ENCODE measurements around the gene TEX261.
"Not testable (repeated sequence)": the region's sequence is repeated elsewhere in the genome, so short reads cannot be mapped to it uniquely, and the experiment has no call there.

TEX261 gene

GRCh38 chr2:71003396-71003795 is 8.7 kb upstream of the TEX261 start:
- no peak overlapping the region for H3K4me3 ChIP-seq (replicated peaks; ENCODE audit: low read depth, low read length)
- no peak for DNase-seq (ENCODE audit: low read depth)
- TF ChIP-seq CTCF (IDR thresholded peaks at IDR 0.05; ENCODE audit: low read length, missing control alignments), result no peak

GRCh38 chr2:71001981-71002570 is 7.4 kb upstream of the TEX261 start:
- H3K4me3 ChIP-seq (replicated peaks; ENCODE audit: low read depth, low read length), result no peak overlapping the region
- no peak for TF ChIP-seq CTCF (IDR thresholded peaks at IDR 0.05; ENCODE audit: low read length, missing control alignments)
- DNase-seq (ENCODE audit: low read depth), result no peak

- no peak for TF ChIP-seq CTCF (IDR thresholded peaks at IDR 0.05; ENCODE audit: low read length, missing control alignments)
- H3K4me3 ChIP-seq (replicated peaks; ENCODE audit: low read depth, low read length), result no peak overlapping the region
- no peak for DNase-seq (ENCODE audit: low read depth)
Observed at GRCh38 chr2:71001592-71001927, 6.9 kb upstream of the TEX261 start.

- DNase-seq (ENCODE audit: low read depth), result peak; percentile 72
- peak; percentile 94 for TF ChIP-seq CTCF (IDR thresholded peaks at IDR 0.05; ENCODE audit: low read length, missing control alignments)
- peak overlapping the region; percentile 22 for H3K4me3 ChIP-seq (replicated peaks; ENCODE audit: low read depth, low read length)
Observed at GRCh38 chr2:71000780-71001591, 6.3 kb upstream of the TEX261 start.

- H3K4me3 ChIP-seq (replicated peaks; ENCODE audit: low read depth, low read length); DNase-seq (ENCODE audit: low read depth): not testable (repeated sequence)
Observed at GRCh38 chr2:70999931-71000330, 5.3 kb upstream of the TEX261 start.

- no peak overlapping the region for H3K4me3 ChIP-seq (replicated peaks; ENCODE audit: low read depth, low read length)
- DNase-seq (ENCODE audit: low read depth), result no peak
- no peak for TF ChIP-seq CTCF (IDR thresholded peaks at IDR 0.05; ENCODE audit: low read length, missing control alignments)
Observed at GRCh38 chr2:70999362-70999761, 4.7 kb upstream of the TEX261 start.

- DNase-seq (ENCODE audit: low read depth); H3K4me3 ChIP-seq (replicated peaks; ENCODE audit: low read depth, low read length): not testable (repeated sequence)
Observed at GRCh38 chr2:70998885-70999284, 4.2 kb upstream of the TEX261 start.

- peak; percentile 39 for DNase-seq (ENCODE audit: low read depth)
- peak overlapping the region; percentile 88 for H3K4me3 ChIP-seq (replicated peaks; ENCODE audit: low read depth, low read length)
- TF ChIP-seq CTCF (IDR thresholded peaks at IDR 0.05; ENCODE audit: low read length, missing control alignments), result peak; percentile 43
Observed at GRCh38 chr2:70995426-70995729, 705 bp upstream of the TEX261 start.

Data from fibroblast of pulmonary artery (primary cell).